IPS DF 6.9 (cell line): ENCODE results near the gene MAST4.

Experiments used
- DNase-seq: peaks from one replicate; pipeline ENCODE4 v3.0.0-alpha.2; 2013; ENCODE audit warnings: low read depth, low spot score
- H3K27ac ChIP-seq: one replicate; pipeline ENCODE4 v1.5.1; 2013; ENCODE audit warnings: low read length, control low read depth
- H3K27me3 ChIP-seq: 2 replicates; pipeline ENCODE4 v1.6.1; 2013; ENCODE audit warnings: mild to moderate bottlenecking, low read length; ENCODE audit not compliant: control insufficient read depth, insufficient read depth
- H3K36me3 ChIP-seq: 2 replicates; pipeline ENCODE4 v1.6.1; 2013; ENCODE audit warnings: low read length; ENCODE audit not compliant: control insufficient read depth, insufficient read depth
- H3K4me1 ChIP-seq: 2 replicates; pipeline ENCODE4 v1.6.1; 2013; ENCODE audit warnings: low read length; ENCODE audit not compliant: control insufficient read depth, insufficient read depth
- H3K4me3 ChIP-seq: 2 replicates; pipeline ENCODE4 v1.5.1; 2013; ENCODE audit warnings: mild to moderate bottlenecking, low read length
- H3K9me3 ChIP-seq: 2 replicates; pipeline ENCODE4 v1.6.1; 2013; ENCODE audit warnings: low read length, inconsistent platforms; ENCODE audit not compliant: control insufficient read depth, insufficient read depth
- WGBS: extraction: QIAGEN DNeasy Blood & Tissue Kit; methylation state at CpG from one replicate; pipeline ENCODE4 v1.1.7; 2013; ENCODE audit warnings: mixed read lengths, missing lambda C conversion rate; ENCODE audit not compliant: insufficient read length, insufficient coverage; 5-methylcytosine and 5-hydroxymethylcytosine counted together

Gene MAST4

GRCh38 chr5:67058998-67059743 lies 463.0 kb downstream of the MAST4 start:
- no peaks in the 10 kb centered on the region for H3K27me3 ChIP-seq
- no peaks in the 10 kb centered on the region for H3K36me3 ChIP-seq
- WGBS, result no CpG with 5 or more reads among the region's 4 CpGs
- no peak overlapping the region for H3K27ac ChIP-seq
- no peaks in the 10 kb centered on the region for H3K9me3 ChIP-seq
- H3K4me3 ChIP-seq, result no peak overlapping the region
- DNase-seq, result peak; percentile 29
- peaks cover 3% of the 10 kb centered on the region; the same call in 1 of the 2 replicates for H3K4me1 ChIP-seq

- no peak for DNase-seq
- Histone ChIP-seq H3K27ac (no peak overlapping the region), H3K9me3 (no peaks in the 10 kb centered on the region), H3K4me3 (no peak overlapping the region), H3K27me3 (no peaks in the 10 kb centered on the region), H3K4me1 (peaks cover 3% of the 10 kb centered on the region; the same call in 1 of the 2 replicates), H3K36me3 (no peaks in the 10 kb centered on the region)
- WGBS, result no CpG with 5 or more reads among the region's 6 CpGs
Measured at GRCh38 chr5:67059744-67060490, 463.7 kb downstream of the MAST4 start.

GRCh38 chr5:67061511-67061910 lies 465.3 kb downstream of the MAST4 start:
- no peak overlapping the region for H3K4me3 ChIP-seq
- H3K27ac ChIP-seq, result no peak overlapping the region
- H3K9me3 ChIP-seq, result no peaks in the 10 kb centered on the region
- H3K27me3 ChIP-seq, result no peaks in the 10 kb centered on the region
- no peaks in the 10 kb centered on the region for H3K36me3 ChIP-seq
- DNase-seq, result no peak
- WGBS, result no CpG with 5 or more reads among the region's 1 CpG
- H3K4me1 ChIP-seq, result peaks cover 3% of the 10 kb centered on the region; the same call in 1 of the 2 replicates

GRCh38 chr5:67063055-67063454 lies 466.9 kb downstream of the MAST4 start:
- DNase-seq, result no peak
- no CpG with 5 or more reads among the region's 3 CpGs for WGBS

GRCh38 chr5:67063791-67064190 lies 467.6 kb downstream of the MAST4 start:
- no CpG with 5 or more reads among the region's 3 CpGs for WGBS
- H3K9me3 ChIP-seq, result no peaks in the 10 kb centered on the region
- H3K36me3 ChIP-seq, result no peaks in the 10 kb centered on the region
- H3K27me3 ChIP-seq, result no peaks in the 10 kb centered on the region
- no peak overlapping the region for H3K4me3 ChIP-seq
- H3K4me1 ChIP-seq, result peaks cover 2% of the 10 kb centered on the region; the same call in 1 of the 2 replicates
- DNase-seq, result no peak
- H3K27ac ChIP-seq, result no peak overlapping the region

More at GRCh38 chr5:67063055-67063454, 466.9 kb downstream of the MAST4 start:
- no peaks in the 10 kb centered on the region for H3K9me3 ChIP-seq
- H3K36me3 ChIP-seq, result no peaks in the 10 kb centered on the region
- H3K27ac ChIP-seq, result no peak overlapping the region
- no peak overlapping the region for H3K4me3 ChIP-seq
- H3K4me1 ChIP-seq, result peaks cover 3% of the 10 kb centered on the region; the same call in 1 of the 2 replicates
- no peaks in the 10 kb centered on the region for H3K27me3 ChIP-seq

- no CpG with 5 or more reads among the region's 4 CpGs for WGBS
- H3K4me3 ChIP-seq, result no peak overlapping the region
Measured at GRCh38 chr5:67065237-67065636, 469.0 kb downstream of the MAST4 start.

GRCh38 chr5:67065696-67066095 lies 469.5 kb downstream of the MAST4 start:
- no peak overlapping the region for H3K4me3 ChIP-seq
- no peak for DNase-seq
- no peaks in the 10 kb centered on the region for H3K9me3 ChIP-seq
- no peaks in the 10 kb centered on the region for H3K4me1 ChIP-seq
- H3K36me3 ChIP-seq, result no peaks in the 10 kb centered on the region
- no peaks in the 10 kb centered on the region for H3K27me3 ChIP-seq
- no CpG with 5 or more reads among the region's 1 CpG for WGBS
- no peak overlapping the region for H3K27ac ChIP-seq

More at GRCh38 chr5:67065237-67065636, 469.0 kb downstream of the MAST4 start:
- Histone ChIP-seq H3K9me3 (no peaks in the 10 kb centered on the region), H3K36me3 (no peaks in the 10 kb centered on the region), H3K27me3 (no peaks in the 10 kb centered on the region), H3K4me1 (no peaks in the 10 kb centered on the region), H3K27ac (no peak overlapping the region)
- DNase-seq, result no peak

- no CpG with 5 or more reads among the region's 1 CpG for WGBS
- H3K4me3 ChIP-seq, result no peak overlapping the region
- DNase-seq, result no peak
- no peak overlapping the region for H3K27ac ChIP-seq
- H3K27me3 ChIP-seq, result no peaks in the 10 kb centered on the region
- H3K4me1 ChIP-seq, result no peaks in the 10 kb centered on the region
- H3K9me3 ChIP-seq, result no peaks in the 10 kb centered on the region
- no peaks in the 10 kb centered on the region for H3K36me3 ChIP-seq
Measured at GRCh38 chr5:67066815-67067214, 470.6 kb downstream of the MAST4 start.

GRCh38 chr5:67073045-67073680 lies 477.0 kb downstream of the MAST4 start:
- Histone ChIP-seq H3K36me3 (no peaks in the 10 kb centered on the region), H3K4me3 (no peak overlapping the region), H3K27me3 (no peaks in the 10 kb centered on the region), H3K9me3 (no peaks in the 10 kb centered on the region), H3K27ac (no peak overlapping the region), H3K4me1 (no peaks in the 10 kb centered on the region)
- no peak for DNase-seq
- no CpG with 5 or more reads among the region's 3 CpGs for WGBS

- Histone ChIP-seq H3K9me3 (no peaks in the 10 kb centered on the region), H3K27ac (no peak overlapping the region), H3K27me3 (no peaks in the 10 kb centered on the region), H3K4me1 (no peaks in the 10 kb centered on the region), H3K36me3 (no peaks in the 10 kb centered on the region), H3K4me3 (no peak overlapping the region)
- 100% methylated on average over 1 of the region's 4 CpGs for WGBS
- DNase-seq, result no peak
Measured at GRCh38 chr5:67077296-67077695, 481.1 kb downstream of the MAST4 start.
